SK-N-SH treated with all-trans-retinoic acid at 6 μM for 48 hours (cell line): ENCODE data around the gene ZNF618.

Experiments used
- ATAC-seq: fragments of 200-7000 bp; cut with Tn5 transposase; 3 replicates; pipeline ENCODE4 v1.9.1; 2020; ENCODE audit warnings: mild to moderate bottlenecking, moderate library complexity
- ARNTL ChIP-seq: fragments of 450-650 bp; formaldehyde crosslinking; IDR thresholded peaks from 2 replicates; pipeline ENCODE4 v1.5.0; 2020; ENCODE audit warnings: low read depth, mild to moderate bottlenecking, moderate library complexity, borderline replicate concordance
- CREB5 ChIP-seq: fragments of 250-450 bp; sonication (Bioruptor Pico); IDR thresholded peaks from 2 replicates; pipeline ENCODE4 v1.5.1; 2020; ENCODE audit warnings: low read depth, mild to moderate bottlenecking, moderate library complexity
- CSDC2 ChIP-seq: fragments of 250-450 bp; sonication (Bioruptor Pico); IDR thresholded peaks from 2 replicates; pipeline ENCODE4 v1.5.0; 2020; ENCODE audit warnings: mild to moderate bottlenecking, moderate library complexity
- ESRRG ChIP-seq: fragments of 250-450 bp; sonication (Bioruptor Pico); IDR thresholded peaks from 2 replicates; pipeline ENCODE4 v1.6.1; 2021; ENCODE audit warnings: mild to moderate bottlenecking
- GLIS3 ChIP-seq: fragments of 250-450 bp; sonication (Bioruptor Pico); IDR thresholded peaks from 2 replicates; pipeline ENCODE4 v1.5.0; 2020; ENCODE audit warnings: mild to moderate bottlenecking, moderate library complexity
- ISL1 ChIP-seq: fragments of 250-450 bp; sonication (Bioruptor Pico); IDR thresholded peaks from 2 replicates; pipeline ENCODE4 v2.1.2; 2022; ENCODE audit warnings: mild to moderate bottlenecking, moderate library complexity
- OSR1 ChIP-seq: fragments of 250-450 bp; sonication (Bioruptor Pico); IDR thresholded peaks from 2 replicates; pipeline ENCODE4 v1.8.0; 2022; ENCODE audit warnings: moderate library complexity, mild to moderate bottlenecking, inconsistent platforms
- POU6F1 ChIP-seq: fragments of 250-450 bp; sonication (Bioruptor Pico); IDR thresholded peaks from 2 replicates; pipeline ENCODE4 v1.8.0; 2021; ENCODE audit warnings: low read depth, mild to moderate bottlenecking, moderate library complexity, borderline replicate concordance
- PPARA ChIP-seq: fragments of 250-450 bp; sonication (Bioruptor Pico); IDR thresholded peaks from 2 replicates; pipeline ENCODE4 v1.5.0; 2020; ENCODE audit warnings: mild to moderate bottlenecking, borderline replicate concordance
- RARB ChIP-seq: fragments of 250-450 bp; sonication (Bioruptor Pico); IDR thresholded peaks from 2 replicates; pipeline ENCODE4 v1.8.0; 2021; ENCODE audit warnings: mild to moderate bottlenecking, moderate library complexity
- SNAI2 ChIP-seq: fragments of 250-450 bp; sonication (Bioruptor Pico); IDR thresholded peaks from 2 replicates; pipeline ENCODE4 v1.5.0; 2020; ENCODE audit warnings: mild to moderate bottlenecking, moderate library complexity
- TCF4 ChIP-seq: fragments of 250-450 bp; sonication (Bioruptor Pico); IDR thresholded peaks from 2 replicates; pipeline ENCODE4 v1.8.0; 2021; ENCODE audit warnings: mild to moderate bottlenecking, moderate library complexity, borderline replicate concordance
- TSHZ2 ChIP-seq: fragments of 250-450 bp; sonication (Bioruptor Pico); IDR thresholded peaks from 2 replicates; pipeline ENCODE4 v1.5.0; 2020; ENCODE audit warnings: mild to moderate bottlenecking, moderate library complexity
- ZFP3 ChIP-seq: fragments of 250-450 bp; sonication (Bioruptor Pico); IDR thresholded peaks from 2 replicates; pipeline ENCODE4 v1.5.0; 2020; ENCODE audit warnings: mild to moderate bottlenecking, moderate library complexity
- ZFP30 ChIP-seq: fragments of 450-650 bp; formaldehyde crosslinking; IDR thresholded peaks from 2 replicates; pipeline ENCODE4 v1.5.0; 2022; ENCODE audit warnings: mild to moderate bottlenecking, moderate library complexity
- ZNF565 ChIP-seq: fragments of 450-650 bp; formaldehyde crosslinking; conservative IDR thresholded peaks from 2 replicates; pipeline ENCODE4 v1.5.0; 2020; ENCODE audit warnings: low read depth, mild to moderate bottlenecking, moderate library complexity
- TF ChIP-seq, protein P1 (sequence below): fragments of 250-450 bp; sonication (Bioruptor Pico); IDR thresholded peaks from 2 replicates; pipeline ENCODE4 v1.5.1; 2021; ENCODE audit warnings: mild to moderate bottlenecking, moderate library complexity
- TF ChIP-seq, protein P2 (sequence below): fragments of 250-450 bp; sonication (Bioruptor Pico); IDR thresholded peaks from 2 replicates; pipeline ENCODE4 v1.8.0; 2020; ENCODE audit warnings: mild to moderate bottlenecking, moderate library complexity, borderline replicate concordance

Gene ZNF618

DNA sequence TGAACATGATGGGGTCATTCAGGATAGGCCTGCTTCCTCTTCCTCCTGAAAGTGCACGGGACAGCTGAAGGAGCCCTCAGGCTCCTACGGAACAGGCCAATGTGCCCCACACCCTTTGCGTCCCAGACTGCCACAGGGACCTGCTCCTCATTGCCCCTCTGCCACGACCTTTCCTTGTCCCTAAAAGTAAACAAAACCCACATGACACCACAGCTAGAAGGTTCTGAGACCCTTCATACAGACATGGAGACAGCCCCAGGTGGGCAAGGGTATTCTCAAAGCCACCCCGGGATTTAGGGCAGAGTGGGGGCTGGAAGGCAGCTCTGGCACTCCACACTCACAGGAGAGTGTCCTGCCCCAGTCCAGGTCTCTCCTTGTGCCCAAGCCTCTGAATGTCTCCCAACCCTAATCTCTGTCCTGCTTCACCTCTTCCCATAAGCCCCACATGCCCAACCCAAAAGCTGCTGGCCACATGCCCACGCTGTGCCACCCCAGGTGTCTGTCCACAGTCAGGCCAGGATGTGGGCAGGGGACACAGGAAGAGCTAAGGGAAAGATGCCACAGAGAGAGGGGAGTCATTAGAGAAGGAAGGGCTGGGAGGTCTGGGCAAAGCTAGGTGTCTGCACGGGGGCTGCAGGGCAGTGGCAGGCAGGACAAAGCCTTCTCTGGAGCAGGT lies 201.2 kb downstream of the ZNF618 start:
- ATAC-seq: no peak
- TF ChIP-seq CREB5 (CRISPR knock-in tag) (no peak), TSHZ2 (CRISPR knock-in tag) (no peak), RARB (no peak), PPARA (CRISPR knock-in tag) (no peak), ZFP3 (CRISPR knock-in tag) (no peak), ARNTL (CRISPR knock-in tag) (no peak), ESRRG (CRISPR knock-in tag) (no peak), OSR1 (CRISPR knock-in tag) (no peak), GLIS3 (no peak), ISL1 (CRISPR knock-in tag) (no peak), SNAI2 (no peak), POU6F1 (no peak), TCF4 (CRISPR knock-in tag) (no peak), CSDC2 (no peak), ZFP30 (CRISPR knock-in tag) (no peak)
- TF ChIP-seq, protein P1, sequence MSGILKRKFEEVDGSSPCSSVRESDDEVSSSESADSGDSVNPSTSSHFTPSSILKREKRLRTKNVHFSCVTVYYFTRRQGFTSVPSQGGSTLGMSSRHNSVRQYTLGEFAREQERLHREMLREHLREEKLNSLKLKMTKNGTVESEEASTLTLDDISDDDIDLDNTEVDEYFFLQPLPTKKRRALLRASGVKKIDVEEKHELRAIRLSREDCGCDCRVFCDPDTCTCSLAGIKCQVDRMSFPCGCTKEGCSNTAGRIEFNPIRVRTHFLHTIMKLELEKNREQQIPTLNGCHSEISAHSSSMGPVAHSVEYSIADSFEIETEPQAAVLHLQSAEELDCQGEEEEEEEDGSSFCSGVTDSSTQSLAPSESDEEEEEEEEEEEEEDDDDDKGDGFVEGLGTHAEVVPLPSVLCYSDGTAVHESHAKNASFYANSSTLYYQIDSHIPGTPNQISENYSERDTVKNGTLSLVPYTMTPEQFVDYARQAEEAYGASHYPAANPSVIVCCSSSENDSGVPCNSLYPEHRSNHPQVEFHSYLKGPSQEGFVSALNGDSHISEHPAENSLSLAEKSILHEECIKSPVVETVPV (CRISPR knock-in tag): no peak

DNA sequence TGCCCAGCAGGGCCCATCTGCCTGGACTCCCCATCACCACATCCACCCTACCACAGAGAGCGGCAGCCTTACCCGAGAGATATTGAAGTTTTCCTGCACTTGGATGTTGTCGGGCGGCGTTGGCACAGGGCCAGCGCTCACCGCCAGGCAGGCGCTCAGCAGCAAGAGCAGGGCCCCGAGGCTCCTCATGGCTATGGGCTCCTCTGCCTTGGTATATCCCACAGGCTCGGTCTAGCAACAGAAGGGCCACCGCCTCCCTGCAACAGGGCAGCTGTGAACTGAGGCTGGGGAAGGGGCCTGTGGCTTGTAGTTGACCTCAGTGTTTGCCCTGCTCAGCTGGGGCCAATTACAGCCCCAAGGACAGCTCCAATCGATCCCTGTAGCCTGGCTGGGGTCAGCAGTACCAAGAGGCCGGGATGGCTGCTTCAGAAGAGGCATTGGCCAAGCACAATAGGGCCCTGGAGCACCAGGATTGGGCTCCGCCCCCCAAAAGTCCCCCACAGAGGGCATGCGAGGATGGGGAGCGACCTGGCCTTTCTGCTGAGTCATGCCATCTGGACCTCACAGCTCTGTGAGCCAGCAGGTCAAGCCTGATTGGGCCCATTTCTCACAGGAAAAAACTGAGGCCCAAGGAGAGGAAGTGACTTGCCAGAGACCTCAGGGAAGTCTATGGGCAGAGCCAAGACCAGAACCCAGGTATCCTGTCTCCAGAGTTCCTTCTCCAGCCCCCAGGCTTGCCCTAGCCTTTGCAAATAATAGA lies 202.1 kb downstream of the ZNF618 start, which contains the start of gene AMBP:
TSS of gene AMBP (minus strand) at position 280 of the 760 bp plus-strand sequence. CDS start at position 189, 91 bp downstream.
- TF ChIP-seq ZNF565 (CRISPR knock-in tag) (no peak), TCF4 (CRISPR knock-in tag) (no peak), ARNTL (CRISPR knock-in tag) (no peak)
- TF ChIP-seq, protein P2, sequence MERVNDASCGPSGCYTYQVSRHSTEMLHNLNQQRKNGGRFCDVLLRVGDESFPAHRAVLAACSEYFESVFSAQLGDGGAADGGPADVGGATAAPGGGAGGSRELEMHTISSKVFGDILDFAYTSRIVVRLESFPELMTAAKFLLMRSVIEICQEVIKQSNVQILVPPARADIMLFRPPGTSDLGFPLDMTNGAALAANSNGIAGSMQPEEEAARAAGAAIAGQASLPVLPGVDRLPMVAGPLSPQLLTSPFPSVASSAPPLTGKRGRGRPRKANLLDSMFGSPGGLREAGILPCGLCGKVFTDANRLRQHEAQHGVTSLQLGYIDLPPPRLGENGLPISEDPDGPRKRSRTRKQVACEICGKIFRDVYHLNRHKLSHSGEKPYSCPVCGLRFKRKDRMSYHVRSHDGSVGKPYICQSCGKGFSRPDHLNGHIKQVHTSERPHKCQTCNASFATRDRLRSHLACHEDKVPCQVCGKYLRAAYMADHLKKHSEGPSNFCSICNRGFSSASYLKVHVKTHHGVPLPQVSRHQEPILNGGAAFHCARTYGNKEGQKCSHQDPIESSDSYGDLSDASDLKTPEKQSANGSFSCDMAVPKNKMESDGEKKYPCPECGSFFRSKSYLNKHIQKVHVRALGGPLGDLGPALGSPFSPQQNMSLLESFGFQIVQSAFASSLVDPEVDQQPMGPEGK (CRISPR knock-in tag): no peak
- TF ChIP-seq, all 23 proteins: peak for 0

DNA sequence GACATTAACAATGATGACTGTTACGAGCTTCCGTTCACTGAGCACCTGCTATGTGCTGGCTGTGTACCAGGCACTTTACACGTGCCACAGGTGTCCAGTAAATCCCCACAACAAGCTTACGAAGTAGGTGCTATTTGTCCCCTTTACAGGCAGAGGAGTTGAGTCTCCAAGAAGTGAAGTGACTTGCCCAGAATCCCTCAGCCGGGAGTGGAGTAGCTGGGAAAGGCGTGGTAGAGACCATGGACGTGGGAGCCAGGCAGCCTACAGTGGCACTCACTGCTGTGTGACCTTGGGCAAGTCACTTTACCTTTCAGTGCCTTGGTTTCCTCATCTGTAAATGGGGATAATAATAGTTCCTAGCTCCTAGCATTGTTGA lies 202.7 kb downstream of the ZNF618 start:
- TF ChIP-seq, protein P2 (CRISPR knock-in tag): no peak
- TF ChIP-seq ARNTL (CRISPR knock-in tag): no peak
- ATAC-seq: no peak

More for the DNA sequence above, 202.1 kb downstream of the ZNF618 start, which contains the start of gene AMBP:
- no peak for ATAC-seq
